Right ventricle myocardium inferior (tissue), 1 donor: ENCODE measurements around the gene GNB1L. TPM values are rescaled to one million over a fixed set of nuclear protein-coding genes. Genes with fewer than 3 reads are reported as not detected.

Experiments
- ATAC-seq: fragments of 200-7000 bp; cut with Tn5 transposase; one replicate; pipeline ENCODE4 v1.9.1; 2020; ENCODE audit warnings: mild to moderate bottlenecking, moderate library complexity
- DNase-seq: peaks from one replicate; pipeline ENCODE4 v3.0.0; 2021; ENCODE audit errors: missing footprints
- intact Hi-C: fragments of 100-400 bp; cut with DNase I; formaldehyde crosslinking; loops from one replicate; pipeline ENCODE4 v1.11.0; 2022
- total RNA-seq: library from RNA; stranded (reverse); fragmentation: NEBNext Ultra II Directional; extraction: Animal tissue kit (Norgen Biotek cat#: 25700); gene quantifications from one replicate; pipeline ENCODE4 v1.2.1, GENCODE V29; 2021
- donor health status: DM: no; HTN: yes; CAD: no; lungs with severe emphysema.

The GNB1L gene
- total RNA-seq, 1 donor from 2014 or later = 1.9 TPM

GRCh38 chr22:19756288-19757128 is 98.2 kb downstream of the GNB1L start:
- ATAC-seq (peak; percentile 38), DNase-seq (peak; percentile 70)
- intact Hi-C loops = no loop called here

GRCh38 chr22:19755722-19756287 is 98.9 kb downstream of the GNB1L start:
- DNase-seq = peak; percentile 23
- ATAC-seq = no peak
- intact Hi-C loops = no loop called here

GRCh38 chr22:19755145-19755710 is 99.4 kb downstream of the GNB1L start:
- ATAC-seq (no peak), DNase-seq (no peak)
- intact Hi-C loops = no loop called here

GRCh38 chr22:19754701-19755144 is 100.0 kb downstream of the GNB1L start:
- intact Hi-C loops = no loop called here
- DNase-seq (no peak), ATAC-seq (no peak)

- ATAC-seq (no peak), DNase-seq (no peak)
- intact Hi-C loops = no loop called here
These were observed 100.5 kb downstream of the GNB1L start for GRCh38 chr22:19753996-19754700.

- ATAC-seq = no peak
- intact Hi-C loops = no loop called here
- DNase-seq = no peak
These were observed 101.4 kb downstream of the GNB1L start for GRCh38 chr22:19753090-19753842.

GRCh38 chr22:19751497-19752245 is 103.0 kb downstream of the GNB1L start:
- DNase-seq = no peak
- ATAC-seq = no peak
- intact Hi-C loops = no loop called here

- no peak for ATAC-seq
- intact Hi-C loops = no loop called here
- no peak for DNase-seq
These were observed 103.9 kb downstream of the GNB1L start for GRCh38 chr22:19750507-19751490.

GRCh38 chr22:19749876-19750275 is 104.8 kb downstream of the GNB1L start:
- intact Hi-C loops = loop anchor here (5.0 kb wide), 1 partner anchor 102 kb away; the partner anchor contains the start of genes GNB1L and RTL10
- DNase-seq = no peak
- no peak for ATAC-seq

GRCh38 chr22:19748991-19749664 is 105.5 kb downstream of the GNB1L start:
- intact Hi-C loops = loop anchor here (5.0 kb wide), 1 partner anchor 103 kb away; the partner anchor contains the start of genes GNB1L and RTL10

GRCh38 chr22:19748139-19748538 is 106.5 kb downstream of the GNB1L start:
- no peak for ATAC-seq
- no peak for DNase-seq
- intact Hi-C loops = loop anchor here (5.0 kb wide), 1 partner anchor 104 kb away; the partner anchor contains the start of genes GNB1L and RTL10

More at GRCh38 chr22:19748991-19749664, 105.5 kb downstream of the GNB1L start:
- DNase-seq = no peak
- ATAC-seq = no peak

- DNase-seq (no peak), ATAC-seq (no peak)
- intact Hi-C loops = loop anchor here (5.0 kb wide), 1 partner anchor 105 kb away; the partner anchor contains the start of genes GNB1L and RTL10
These were observed 107.1 kb downstream of the GNB1L start for GRCh38 chr22:19747551-19747950.

GRCh38 chr22:19746726-19747125 is 107.9 kb downstream of the GNB1L start:
- ATAC-seq = no peak
- intact Hi-C loops = loop anchor here (5.0 kb wide), 1 partner anchor 106 kb away; the partner anchor contains the start of genes GNB1L and RTL10
- DNase-seq = no peak

GRCh38 chr22:19745155-19746101 is 109.2 kb downstream of the GNB1L start:
- peak; percentile 90 for ATAC-seq
- intact Hi-C loops = loop anchor here (5.0 kb wide), 1 partner anchor 107 kb away; the partner anchor contains the start of genes GNB1L and RTL10
- DNase-seq = peak; percentile 85
